ENCODE results near the gene MICAL2.

GRCh38 chr11:12282676-12283075 lies 172.3 kb downstream of the MICAL2 start:
- TF ChIP-seq CTCF (IDR thresholded peaks at IDR 0.05) = no peak
- no peak for TF ChIP-seq POLR2A (IDR thresholded peaks at IDR 0.05)

Measured in thyroid gland (tissue), 4 donors.